SU-DHL-6 (cell line): ENCODE data around the gene AP3M1.
A peak's percentile ranks its signal among the peaks of the same experiment; 100 is the strongest.

Experiments
- H2AFZ ChIP-seq: fragments of 200-600 bp; sonication (generic); 2 replicates; pipeline ENCODE4 v1.6.1; 2014; ENCODE audit warnings: low read depth, mild to moderate bottlenecking, moderate library complexity, mixed read lengths, antibody characterized with exemption, low read length; ENCODE audit not compliant: severe bottlenecking
- H3F3A ChIP-seq: fragments of 200-600 bp; shearing (Covaris generic); 2 replicates; pipeline ENCODE4 v1.6.0; 2016; ENCODE audit warnings: antibody characterized with exemption, mild to moderate bottlenecking; ENCODE audit not compliant: insufficient read depth
- H3K27ac ChIP-seq: fragments of 200-600 bp; sonication (generic); 2 replicates; pipeline ENCODE4 v1.5.1; 2016; ENCODE audit warnings: low read depth, mild to moderate bottlenecking, low read length, moderate library complexity, mixed read lengths
- H3K27me3 ChIP-seq: fragments of 200-600 bp; sonication (generic), shearing (Covaris generic); 2 replicates; pipeline ENCODE4 v1.6.0; 2014; ENCODE audit warnings: mild to moderate bottlenecking, low read length
- H3K36me3 ChIP-seq: fragments of 200-600 bp; sonication (generic); 2 replicates; pipeline ENCODE4 v1.6.1; 2014; ENCODE audit warnings: mild to moderate bottlenecking, low read length, mixed read lengths
- H3K4me2 ChIP-seq: fragments of 300-600, 200-600 bp; shearing (Covaris generic), sonication (generic); 2 replicates; pipeline ENCODE4 v1.6.0; 2014; ENCODE audit warnings: low read length, low read depth, mild to moderate bottlenecking; ENCODE audit not compliant: poor library complexity, severe bottlenecking
- H3K4me3 ChIP-seq: fragments of 200-600 bp; sonication (generic); 2 replicates; pipeline ENCODE4 v1.5.1; 2014; ENCODE audit warnings: antibody characterized with exemption, low read length, mild to moderate bottlenecking, mixed read lengths; ENCODE audit not compliant: insufficient read depth, poor library complexity, severe bottlenecking
- H3K79me2 ChIP-seq: fragments of 200-600 bp; sonication (generic); 2 replicates; pipeline ENCODE4 v1.6.1; 2014; ENCODE audit warnings: mild to moderate bottlenecking, low read length, moderate library complexity; ENCODE audit not compliant: insufficient read depth
- H3K9ac ChIP-seq: fragments of 200-600 bp; sonication (generic); 2 replicates; pipeline ENCODE4 v1.7.0; 2014; ENCODE audit warnings: mild to moderate bottlenecking, low read length
- H3K9me2 ChIP-seq: fragments of 200-600 bp; sonication (generic); replicated peaks from 2 replicates; pipeline ENCODE4 v1.6.1; 2014; ENCODE audit warnings: low read length; ENCODE audit not compliant: insufficient read depth
- H3K9me3 ChIP-seq: fragments of 200-600 bp; sonication (generic); 2 replicates; pipeline ENCODE4 v1.6.1; 2014; ENCODE audit warnings: low read length, mixed read lengths; ENCODE audit not compliant: insufficient read depth
- H4K20me1 ChIP-seq: fragments of 200-600 bp; sonication (generic); 2 replicates; pipeline ENCODE4 v1.6.1; 2014; ENCODE audit warnings: low read depth, mild to moderate bottlenecking, antibody characterized with exemption, low read length, moderate library complexity, mixed read lengths
- CTCF ChIP-seq: fragments of 200-600 bp; sonication (generic); IDR thresholded peaks from one replicate; pipeline ENCODE4 v1.5.1; 2017; ENCODE audit warnings: antibody characterized with exemption, mild to moderate bottlenecking, low read length, moderate library complexity; ENCODE audit not compliant: insufficient read depth, poor library complexity, severe bottlenecking
- EZH2phosphoT487 ChIP-seq: fragments of 200-600 bp; sonication (generic), shearing (Covaris generic); conservative IDR thresholded peaks from 2 replicates; pipeline ENCODE4 v1.6.1; 2018; ENCODE audit warnings: mild to moderate bottlenecking, antibody characterized with exemption, low read length, moderate library complexity, mixed read lengths

The AP3M1 gene

GRCh38 chr10:74187237-74187636 lies 36.6 kb upstream of the AP3M1 start:
- peaks cover 88% of the 10 kb centered on the region for H3K79me2 ChIP-seq
- no peaks in the 10 kb centered on the region for H3K36me3 ChIP-seq
- H3K27ac ChIP-seq, result no peak overlapping the region
- TF ChIP-seq CTCF, result no peak
- TF ChIP-seq EZH2phosphoT487, result no peak
- H3K9me3 ChIP-seq, result no peaks in the 10 kb centered on the region
- H3K4me2 ChIP-seq, result no peak overlapping the region
- H4K20me1 ChIP-seq, result no peaks in the 10 kb centered on the region
- H3K9me2 ChIP-seq, result no peaks in the 10 kb centered on the region
- no peak overlapping the region for H3K4me3 ChIP-seq
- H3F3A ChIP-seq, result 0 out of 2 replicates have a peak, but pooled peaks cover 8% of the 10 kb centered on the region
- no peaks in the 10 kb centered on the region for H3K27me3 ChIP-seq
- no peak overlapping the region for H3K9ac ChIP-seq
- no peak overlapping the region for H2AFZ ChIP-seq

- no peak overlapping the region for H2AFZ ChIP-seq
- no peaks in the 10 kb centered on the region for H3K9me3 ChIP-seq
- TF ChIP-seq EZH2phosphoT487, result no peak
- no peak for TF ChIP-seq CTCF
- no peaks in the 10 kb centered on the region for H3K9me2 ChIP-seq
- no peak overlapping the region for H3K4me2 ChIP-seq
- H3K9ac ChIP-seq, result no peak overlapping the region
- no peak overlapping the region for H3K4me3 ChIP-seq
- H3K27me3 ChIP-seq, result no peaks in the 10 kb centered on the region
- H3K27ac ChIP-seq, result no peak overlapping the region
- peaks cover 87% of the 10 kb centered on the region for H3K79me2 ChIP-seq
- H3K36me3 ChIP-seq, result no peaks in the 10 kb centered on the region
- no peaks in the 10 kb centered on the region for H4K20me1 ChIP-seq
- 0 out of 2 replicates have a peak, but pooled peaks cover 8% of the 10 kb centered on the region for H3F3A ChIP-seq
These were observed 36.0 kb upstream of the AP3M1 start for GRCh38 chr10:74186678-74187077.

- H3K4me2 ChIP-seq, result peak overlapping the region; percentile 70
These were observed 28.6 kb upstream of the AP3M1 start for GRCh38 chr10:74179111-74179710.

More at GRCh38 chr10:74179111-74179710, 28.6 kb upstream of the AP3M1 start:
- Histone ChIP-seq H3K79me2 (peaks cover 56% of the 10 kb centered on the region), H3K9me2 (no peaks in the 10 kb centered on the region), H3K4me3 (no peak overlapping the region), H4K20me1 (no peaks in the 10 kb centered on the region), H3K27ac (no peak overlapping the region), H2AFZ (no peak overlapping the region), H3K27me3 (no peaks in the 10 kb centered on the region), H3K36me3 (no peaks in the 10 kb centered on the region), H3K9me3 (no peaks in the 10 kb centered on the region), H3K9ac (no peak overlapping the region), H3F3A (peaks cover 33% of the 10 kb centered on the region)
- TF ChIP-seq CTCF (no peak), EZH2phosphoT487 (no peak)
